Measurements from ENCODE around the gene MS4A15. TPM values are rescaled to one million over a fixed set of nuclear protein-coding genes. Genes with fewer than 3 reads are reported as not detected.

MS4A15 gene
- total and polyA plus RNA-seq, 9 donors: 0.15 to 1.1 (median 0.33) TPM; not detected in 6

DNA sequence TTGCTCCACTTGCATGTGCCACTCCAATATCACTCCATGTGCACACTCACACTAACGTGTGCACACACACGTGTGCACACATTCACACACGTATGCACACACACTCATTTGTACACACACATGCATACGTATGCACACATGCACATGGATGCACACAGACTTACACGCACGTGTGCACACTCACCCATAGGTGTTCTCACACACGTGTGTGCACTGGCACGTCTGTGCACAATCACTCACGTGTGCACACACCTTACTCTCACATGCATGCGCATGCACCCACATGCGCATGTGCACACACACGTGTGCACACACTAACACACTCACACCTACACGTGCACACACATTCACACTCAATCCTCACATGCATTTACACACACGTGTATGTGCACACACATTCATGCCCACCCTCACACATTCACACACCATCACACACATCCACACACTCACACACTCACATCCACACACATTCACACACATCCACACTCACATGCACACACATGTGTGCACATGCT is 9.3 kb upstream of the MS4A15 start:
- WGBS, 3 donors: 94% methylated on average over 14 of the region's 14 CpGs
- no peaks in the 10 kb centered on the region for H3K4me1 ChIP-seq (ENCODE audit: insufficient read depth)
- no peak overlapping the region for H3K4me3 ChIP-seq
- H3K36me3 ChIP-seq: no peaks in the 10 kb centered on the region
- no peak for DNase-seq
- TF ChIP-seq EP300 (IDR thresholded peaks at IDR 0.05) (no peak), POLR2A (IDR thresholded peaks at IDR 0.05) (no peak)
- TF ChIP-seq, protein P1, sequence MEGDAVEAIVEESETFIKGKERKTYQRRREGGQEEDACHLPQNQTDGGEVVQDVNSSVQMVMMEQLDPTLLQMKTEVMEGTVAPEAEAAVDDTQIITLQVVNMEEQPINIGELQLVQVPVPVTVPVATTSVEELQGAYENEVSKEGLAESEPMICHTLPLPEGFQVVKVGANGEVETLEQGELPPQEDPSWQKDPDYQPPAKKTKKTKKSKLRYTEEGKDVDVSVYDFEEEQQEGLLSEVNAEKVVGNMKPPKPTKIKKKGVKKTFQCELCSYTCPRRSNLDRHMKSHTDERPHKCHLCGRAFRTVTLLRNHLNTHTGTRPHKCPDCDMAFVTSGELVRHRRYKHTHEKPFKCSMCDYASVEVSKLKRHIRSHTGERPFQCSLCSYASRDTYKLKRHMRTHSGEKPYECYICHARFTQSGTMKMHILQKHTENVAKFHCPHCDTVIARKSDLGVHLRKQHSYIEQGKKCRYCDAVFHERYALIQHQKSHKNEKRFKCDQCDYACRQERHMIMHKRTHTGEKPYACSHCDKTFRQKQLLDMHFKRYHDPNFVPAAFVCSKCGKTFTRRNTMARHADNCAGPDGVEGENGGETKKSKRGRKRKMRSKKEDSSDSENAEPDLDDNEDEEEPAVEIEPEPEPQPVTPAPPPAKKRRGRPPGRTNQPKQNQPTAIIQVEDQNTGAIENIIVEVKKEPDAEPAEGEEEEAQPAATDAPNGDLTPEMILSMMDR (IDR thresholded peaks at IDR 0.05): no peak
- H3K9me3 ChIP-seq: no peaks in the 10 kb centered on the region
- no peaks in the 10 kb centered on the region for H3K27me3 ChIP-seq
- no peak overlapping the region for H3K27ac ChIP-seq
- intact Hi-C loops (cut with DNase I): no loop called here

DNA sequence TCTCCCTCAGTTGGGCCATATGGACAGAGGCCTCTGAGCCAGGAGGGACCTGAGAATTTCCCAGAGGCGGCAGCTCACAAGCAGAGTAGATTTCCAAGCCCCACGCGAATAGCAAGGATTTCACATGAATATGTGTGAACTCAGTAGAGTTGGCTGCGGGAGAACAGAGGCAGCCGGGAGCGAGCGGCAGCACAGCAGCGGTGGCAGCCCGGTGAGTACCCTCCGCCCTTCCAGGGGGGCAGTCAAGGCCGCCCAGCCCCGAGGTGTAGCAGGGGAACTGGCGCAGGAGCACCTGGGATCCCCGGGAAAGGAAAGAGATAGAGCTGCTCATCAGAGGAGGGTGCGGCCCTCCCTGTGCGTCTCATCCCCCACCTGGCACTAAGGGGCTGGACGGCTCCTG is 8.4 kb upstream of the MS4A15 start:
- intact Hi-C loops (cut with DNase I): no loop called here
- TF ChIP-seq, protein P1 (IDR thresholded peaks at IDR 0.05): no peak
- H3K36me3 ChIP-seq: no peaks in the 10 kb centered on the region
- H3K9me3 ChIP-seq: no peaks in the 10 kb centered on the region
- no peak for DNase-seq
- H3K4me3 ChIP-seq: no peak overlapping the region
- no peaks in the 10 kb centered on the region for H3K4me1 ChIP-seq (ENCODE audit: insufficient read depth)
- no peak overlapping the region for H3K27ac ChIP-seq
- H3K27me3 ChIP-seq: no peaks in the 10 kb centered on the region
- 81 to 93% (median 88%) methylated on average over 17 of the region's 17 CpGs for WGBS, 3 donors

DNA sequence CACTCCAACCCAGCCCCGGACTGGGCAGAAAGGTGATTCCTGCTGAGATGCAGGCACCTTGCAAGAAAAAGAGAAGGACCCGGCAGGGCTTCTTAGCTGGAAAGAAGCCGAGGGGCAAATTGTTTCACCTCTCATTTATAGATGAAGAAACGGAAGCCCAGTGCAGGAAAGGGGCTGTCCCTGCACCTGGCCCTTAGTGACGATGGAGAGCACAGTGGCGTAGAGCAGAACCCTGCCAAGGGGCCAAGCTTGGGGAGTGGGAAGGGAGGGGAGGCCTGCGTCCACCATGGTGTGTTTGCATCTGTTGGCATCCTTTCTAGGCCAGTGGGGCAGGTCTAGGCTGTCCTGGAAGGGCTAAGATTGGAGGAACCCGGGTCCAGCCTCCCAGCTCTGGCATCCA is 7.8 kb upstream of the MS4A15 start:
- H3K27ac ChIP-seq: no peak overlapping the region
- DNase-seq: no peak
- H3K9me3 ChIP-seq: no peaks in the 10 kb centered on the region
- no peaks in the 10 kb centered on the region for H3K4me1 ChIP-seq (ENCODE audit: insufficient read depth)
- no peaks in the 10 kb centered on the region for H3K27me3 ChIP-seq
- intact Hi-C loops (cut with DNase I): no loop called here
- TF ChIP-seq, protein P1 (IDR thresholded peaks at IDR 0.05): no peak
- TF ChIP-seq EP300 (IDR thresholded peaks at IDR 0.05) (no peak), POLR2A (IDR thresholded peaks at IDR 0.05) (no peak)
- WGBS, 3 donors: 74 to 86% (median 82%) methylated on average over 8 of the region's 8 CpGs
- no peak overlapping the region for H3K4me3 ChIP-seq
- H3K36me3 ChIP-seq: no peaks in the 10 kb centered on the region

DNA sequence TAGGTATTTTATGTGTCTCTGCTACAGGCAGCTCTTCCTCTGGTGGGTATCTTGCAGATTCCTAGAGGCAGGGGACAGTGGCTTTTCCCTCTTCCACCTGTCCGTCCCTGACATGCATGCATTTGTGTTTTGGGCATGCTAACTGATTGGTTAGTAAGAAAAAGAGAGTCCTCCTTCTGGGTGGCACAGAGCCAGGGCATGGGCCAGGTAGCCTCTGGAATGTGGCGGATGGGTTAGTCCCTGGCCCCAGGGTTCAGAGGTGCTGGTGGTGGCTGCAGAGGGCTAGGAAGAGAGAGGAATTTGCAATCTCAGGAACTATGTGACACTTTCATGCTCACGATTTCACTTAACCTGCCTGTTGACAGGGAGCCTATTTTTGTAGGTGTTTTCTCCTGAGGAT is 5.8 kb upstream of the MS4A15 start:
- TF ChIP-seq EP300 (IDR thresholded peaks at IDR 0.05) (no peak), POLR2A (IDR thresholded peaks at IDR 0.05) (no peak)
- TF ChIP-seq, protein P1 (IDR thresholded peaks at IDR 0.05): no peak
- intact Hi-C loops (cut with DNase I): no loop called here
- H3K4me3 ChIP-seq: no peak overlapping the region
- no peak for DNase-seq
- H3K9me3 ChIP-seq: no peaks in the 10 kb centered on the region
- H3K27me3 ChIP-seq: no peaks in the 10 kb centered on the region
- H3K36me3 ChIP-seq: no peaks in the 10 kb centered on the region
- WGBS, 3 donors: 61 to 74% (median 74%) methylated on average over 3 of the region's 3 CpGs
- H3K27ac ChIP-seq: no peak overlapping the region
- no peaks in the 10 kb centered on the region for H3K4me1 ChIP-seq (ENCODE audit: insufficient read depth)

All from ovary (tissue), 9 donors.